Stimulated activated CD4-positive, alpha-beta T cell treated with anti-CD3 and anti-CD28 coated beads, TNF-alpha, amount 100 ng/mL, for 4 hours (primary cell): ENCODE results near the gene TP53I11.
A peak's percentile ranks its signal among the peaks of the same experiment; 100 is the strongest.

ENCODE experiments used
- DNase-seq, 3 experiments: peaks; one replicate each; pipeline ENCODE4 v3.0.0-alpha.2; 2020; ENCODE audit warnings: low read depth in 3 of 3

The TP53I11 gene

DNA sequence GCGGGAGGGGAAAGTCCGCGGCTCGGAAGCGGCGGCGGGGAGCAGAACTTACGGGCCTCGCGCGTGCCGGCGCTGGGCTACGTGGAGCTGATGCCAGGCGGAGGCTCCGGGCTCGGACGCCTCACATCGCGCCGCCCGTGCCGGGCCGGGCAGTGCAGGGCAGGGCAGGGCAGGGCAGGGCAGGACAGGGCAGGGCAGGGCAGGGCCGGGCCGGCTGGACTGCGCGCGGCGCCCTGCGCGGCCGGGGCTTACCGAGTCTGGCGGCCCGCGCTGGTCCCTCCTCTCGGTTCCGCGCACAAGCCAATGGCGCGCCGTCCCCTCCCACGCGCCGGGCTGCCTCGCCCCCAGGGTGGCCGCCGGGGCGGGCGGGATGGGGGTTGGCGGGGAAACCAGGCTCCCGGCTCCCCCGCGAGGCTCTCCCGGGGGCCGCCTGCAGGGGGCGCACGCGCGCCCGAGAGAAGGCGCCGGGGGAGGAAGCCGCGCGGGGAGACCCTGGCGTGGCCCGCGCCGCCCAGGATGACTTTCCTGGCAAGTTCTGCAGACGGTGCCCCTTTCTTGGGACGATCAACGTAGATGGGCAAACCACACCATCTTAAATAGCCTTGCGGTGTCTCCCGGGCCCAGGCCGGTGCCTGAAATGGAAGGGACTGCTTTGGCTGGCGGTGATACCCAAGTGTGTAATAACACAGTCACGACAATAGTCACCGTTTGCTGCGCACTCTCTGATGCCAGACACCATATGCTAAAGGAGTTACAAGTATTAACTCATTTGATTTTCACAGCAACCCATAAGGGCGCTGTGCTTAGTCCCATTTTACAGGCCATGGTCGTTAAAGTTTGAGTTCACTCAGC, at the start of gene TP53I11:
Gene TP53I11, minus strand, starts transcription at position 259 of the 852 bp plus-strand sequence. CDS start 12,548 bp downstream, outside the sequence.
- DNase-seq = peak; percentile 55 to 67 (median 56)

DNA sequence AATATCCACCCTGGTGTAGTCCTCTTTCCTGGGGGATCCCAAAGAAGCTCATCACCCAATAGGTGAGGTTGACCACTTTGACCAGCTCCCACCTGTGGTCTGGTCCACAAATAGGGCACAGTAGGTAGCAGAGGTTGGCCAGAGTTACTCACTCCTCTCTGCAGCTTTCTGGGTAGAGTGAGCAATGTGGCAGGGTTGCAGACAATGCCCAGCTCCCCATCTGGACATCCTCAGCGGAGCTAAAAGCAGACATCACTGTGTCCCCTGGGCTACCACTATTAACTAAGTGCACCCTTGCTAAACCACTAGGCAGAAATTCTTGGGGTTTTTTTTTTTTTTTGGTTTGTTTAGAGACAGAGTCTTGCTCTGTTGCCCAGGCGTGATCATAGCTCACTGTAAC, 48.4 kb upstream of the TP53I11 start:
- no peak for DNase-seq

- DNase-seq = no peak
These were observed 47.4 kb upstream of the TP53I11 start for GRCh38 chr11:44998051-44998450.

DNA sequence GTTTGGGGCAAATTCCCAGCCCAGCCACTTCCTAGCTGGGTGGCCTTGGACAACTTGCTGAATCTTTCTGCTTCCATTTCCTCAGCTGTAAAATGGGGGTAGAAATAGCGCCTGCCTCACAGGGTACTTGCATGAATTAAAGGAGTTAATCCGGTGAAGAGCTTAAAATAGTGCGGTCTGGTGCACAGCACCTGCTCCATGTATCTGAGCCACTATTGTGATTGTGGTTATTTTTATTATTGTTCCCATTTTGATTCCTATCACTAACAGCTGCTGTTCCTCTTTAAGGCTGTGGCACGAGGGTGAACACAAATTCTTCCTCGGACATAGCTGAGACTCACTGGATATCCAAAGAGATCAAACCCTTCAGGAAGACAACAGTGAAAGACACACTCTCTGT, 46.9 kb upstream of the TP53I11 start:
- DNase-seq = no peak

DNA sequence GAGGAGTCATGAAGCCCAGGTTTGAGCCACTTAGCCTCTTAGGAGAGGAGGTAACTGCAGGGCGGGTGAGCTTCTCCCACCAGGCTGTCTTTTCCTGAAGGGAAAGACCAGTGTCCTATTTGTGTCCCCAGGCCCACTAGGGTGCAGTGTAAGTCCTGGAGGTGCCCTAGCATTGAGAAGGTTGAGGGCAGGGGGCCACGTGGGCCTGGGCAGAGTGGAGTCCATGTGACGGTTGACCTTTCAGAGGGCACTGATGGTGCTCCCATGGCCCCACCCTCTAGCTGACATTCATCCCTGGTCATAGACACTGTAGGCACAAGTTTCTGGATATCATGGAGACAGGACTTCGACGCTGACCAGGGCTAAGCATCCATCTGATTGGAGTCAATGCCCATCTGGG, 44.1 kb upstream of the TP53I11 start:
- DNase-seq = no peak

DNA sequence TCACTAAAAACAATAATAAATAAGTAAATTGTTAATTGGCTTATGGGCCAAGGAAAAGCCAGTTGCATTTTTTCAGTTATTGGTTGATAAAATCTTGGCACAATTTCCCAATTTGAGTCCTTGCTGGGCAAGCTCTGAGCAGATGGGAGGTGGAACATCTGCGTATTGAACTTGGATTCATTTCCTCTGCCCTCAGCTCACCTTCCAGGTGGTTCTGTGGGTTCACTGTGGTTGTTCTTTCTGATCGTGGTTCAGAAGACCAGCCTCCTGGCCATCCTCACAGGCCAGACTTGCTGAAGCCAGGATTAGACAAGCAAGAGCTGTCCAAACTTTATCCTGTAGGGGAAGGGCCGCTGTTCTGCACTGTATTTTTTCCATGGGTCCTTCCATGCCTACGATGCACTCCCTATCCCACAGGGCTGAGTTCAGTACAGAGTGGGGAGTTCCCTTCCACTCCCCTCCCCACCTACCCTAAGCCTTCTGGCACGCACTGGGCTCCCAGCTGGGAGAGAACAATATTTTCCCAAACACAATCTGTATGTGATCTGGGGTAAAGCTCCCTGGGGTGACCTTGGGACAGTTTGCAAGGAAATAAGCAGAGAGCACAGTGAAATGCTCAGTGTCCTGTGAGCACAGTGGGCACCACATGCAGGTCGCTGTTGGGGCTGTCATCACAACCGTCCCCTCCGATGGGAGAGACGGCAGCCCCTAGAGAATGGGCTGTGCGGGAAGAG, 43.5 kb upstream of the TP53I11 start:
- DNase-seq = no peak

GRCh38 chr11:44992774-44993173, 42.1 kb upstream of the TP53I11 start:
- no peak for DNase-seq

- DNase-seq = no peak
These were observed 41.5 kb upstream of the TP53I11 start for GRCh38 chr11:44992181-44992582.

DNA sequence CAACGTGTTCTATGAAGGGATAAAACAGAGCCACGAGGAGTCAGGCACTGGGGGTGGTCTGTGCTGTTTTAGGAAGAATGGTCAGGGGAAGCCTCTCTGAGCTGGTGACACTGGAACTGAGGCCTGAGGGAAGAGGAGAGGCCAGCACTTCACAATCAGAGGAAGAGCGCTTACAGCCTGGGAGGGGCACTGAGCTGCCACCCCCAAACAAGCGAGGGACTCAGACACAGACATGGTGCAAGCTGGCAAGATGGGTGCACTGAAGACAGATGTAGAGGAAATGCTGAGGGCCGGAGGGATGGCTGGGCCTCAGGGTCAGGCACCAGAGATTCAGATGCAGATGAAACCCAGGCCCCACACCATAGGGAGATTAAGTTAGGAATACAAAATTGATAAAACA, 40.0 kb upstream of the TP53I11 start:
- DNase-seq = no peak

GRCh38 chr11:44989831-44990566, 39.3 kb upstream of the TP53I11 start:
- DNase-seq = no peak

GRCh38 chr11:44988981-44989635, 38.4 kb upstream of the TP53I11 start:
- DNase-seq = no peak

GRCh38 chr11:44988111-44988510, 37.4 kb upstream of the TP53I11 start:
- no peak for DNase-seq

GRCh38 chr11:44987506-44987905, 36.8 kb upstream of the TP53I11 start:
- no peak for DNase-seq

GRCh38 chr11:44986315-44986714, 35.6 kb upstream of the TP53I11 start:
- DNase-seq = no peak

DNA sequence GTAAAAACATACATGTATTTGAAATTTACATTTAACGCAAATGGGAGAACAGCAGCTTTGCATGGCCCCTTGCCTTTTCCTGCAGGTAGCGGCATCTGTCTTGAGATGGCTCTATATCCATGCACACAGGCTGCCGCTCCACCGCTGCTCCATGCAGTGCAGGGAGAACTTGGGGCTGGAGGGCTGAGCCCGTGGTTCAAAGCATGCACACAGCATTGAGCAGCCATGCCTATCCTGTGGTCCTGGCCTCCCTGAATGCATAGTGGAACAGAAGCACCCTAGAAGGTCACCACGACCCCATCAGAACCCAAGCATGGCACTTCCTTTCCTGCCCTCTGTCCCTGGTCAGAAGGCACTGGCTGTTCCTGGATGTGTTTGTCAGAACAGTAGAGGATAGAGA, 35.0 kb upstream of the TP53I11 start:
- no peak for DNase-seq

DNA sequence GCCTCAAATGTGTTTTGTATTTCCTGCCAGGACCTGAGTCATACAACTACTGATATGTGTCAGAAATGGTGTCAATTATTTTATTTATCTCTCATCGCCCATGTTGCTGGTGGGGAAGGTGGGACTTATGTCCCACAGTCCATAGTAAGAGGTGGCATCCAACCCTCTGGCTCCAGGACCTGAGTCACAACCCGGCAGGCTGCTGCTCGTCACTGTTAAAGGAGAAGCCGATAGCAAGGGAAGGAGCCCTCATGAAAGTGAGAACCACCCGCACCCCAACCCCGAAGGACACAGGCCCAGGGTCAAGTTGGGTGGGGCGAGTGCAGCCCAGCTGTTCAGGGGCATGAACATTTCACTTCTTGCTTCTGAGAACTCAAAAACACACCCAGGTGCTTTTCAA, 33.1 kb upstream of the TP53I11 start:
- no peak for DNase-seq

GRCh38 chr11:44982496-44983062, 31.9 kb upstream of the TP53I11 start:
- DNase-seq = no peak

DNA sequence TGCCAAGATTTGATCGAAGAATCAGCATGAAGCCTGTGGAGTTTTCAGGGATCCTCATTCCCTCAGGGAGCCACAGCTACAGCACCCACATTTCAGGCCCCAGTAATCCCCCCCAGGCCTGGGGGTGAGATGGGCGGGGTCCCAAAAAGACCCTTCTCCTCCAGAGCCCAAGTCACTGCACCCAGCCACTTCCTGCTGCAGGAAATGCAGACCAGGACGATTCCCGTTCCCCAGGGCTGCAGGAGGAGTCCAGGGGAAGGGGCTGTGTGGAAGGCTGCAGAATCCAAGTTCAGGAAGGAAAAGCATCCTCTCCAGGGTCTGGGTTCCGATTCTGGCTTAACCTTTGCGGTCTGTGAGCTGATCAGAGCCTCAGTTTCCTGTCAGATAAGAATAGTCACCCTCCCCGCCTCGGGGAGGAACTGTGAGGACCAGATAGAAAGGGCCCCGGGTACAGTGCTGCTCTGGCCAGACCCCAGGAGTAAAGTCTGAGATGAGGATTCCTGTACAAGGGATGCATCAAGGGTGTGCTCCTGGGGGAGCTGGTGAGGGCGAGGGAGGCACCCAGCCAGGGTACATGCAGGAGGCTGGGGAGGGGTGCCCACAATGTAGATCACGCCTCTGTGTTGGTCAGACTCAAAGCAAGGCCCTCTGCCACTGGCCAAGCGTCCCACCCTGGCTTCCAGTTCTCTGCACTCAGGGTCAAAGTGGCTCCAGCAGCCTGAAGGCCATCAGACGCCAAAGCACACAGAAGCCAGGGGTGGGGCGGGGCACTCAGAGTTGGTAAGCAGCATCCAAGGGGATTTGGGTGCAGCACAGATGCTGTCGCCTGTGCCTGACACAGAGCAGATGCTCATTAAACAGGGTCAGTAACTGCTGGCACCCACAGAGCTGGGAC, 30.1 kb upstream of the TP53I11 start:
- no peak for DNase-seq

DNA sequence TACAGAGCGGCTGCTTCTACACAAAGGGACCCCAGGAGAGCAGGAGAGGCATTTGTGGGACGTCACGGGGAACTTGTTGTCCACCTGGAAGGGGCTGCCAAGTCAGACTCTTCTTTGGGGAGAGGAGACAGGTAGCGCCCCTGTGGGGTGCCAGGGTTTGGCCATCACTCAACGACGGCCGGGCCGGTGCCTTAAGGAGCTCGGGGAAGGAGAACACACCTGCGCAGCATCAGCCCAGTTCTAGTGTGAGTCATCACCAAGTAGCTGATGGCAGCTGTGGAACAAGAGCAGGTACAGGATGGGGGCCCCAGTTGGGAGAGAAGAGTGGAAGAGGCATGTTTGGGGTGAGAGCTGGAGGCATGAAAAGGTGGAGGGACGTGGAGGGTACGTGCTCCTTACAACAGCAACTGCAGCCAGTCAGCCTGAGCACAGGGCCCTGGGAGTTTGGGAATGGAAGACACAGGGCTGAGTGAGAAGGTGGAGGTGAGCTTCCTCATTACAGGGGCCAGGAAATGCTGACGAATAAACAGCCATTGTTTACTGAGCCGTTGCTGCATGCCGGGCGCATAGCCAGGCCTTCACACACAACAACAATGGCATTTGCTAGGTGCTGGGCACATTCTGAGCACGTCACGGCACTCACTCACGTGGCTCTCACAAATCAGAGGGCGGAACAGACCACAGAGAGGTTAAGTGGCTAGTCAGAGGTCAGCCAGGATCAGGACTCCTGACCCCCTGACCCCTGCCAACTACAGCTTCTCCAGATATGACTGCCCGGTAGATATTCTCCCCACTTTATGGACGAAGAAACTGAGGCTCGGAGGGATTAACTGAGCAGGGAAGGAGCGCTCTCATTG, 29.1 kb upstream of the TP53I11 start:
- no peak for DNase-seq

- DNase-seq = no peak
These were observed 28.3 kb upstream of the TP53I11 start for GRCh38 chr11:44978961-44979331.
